Measurements from ENCODE around the gene DEFB124.

DNA sequence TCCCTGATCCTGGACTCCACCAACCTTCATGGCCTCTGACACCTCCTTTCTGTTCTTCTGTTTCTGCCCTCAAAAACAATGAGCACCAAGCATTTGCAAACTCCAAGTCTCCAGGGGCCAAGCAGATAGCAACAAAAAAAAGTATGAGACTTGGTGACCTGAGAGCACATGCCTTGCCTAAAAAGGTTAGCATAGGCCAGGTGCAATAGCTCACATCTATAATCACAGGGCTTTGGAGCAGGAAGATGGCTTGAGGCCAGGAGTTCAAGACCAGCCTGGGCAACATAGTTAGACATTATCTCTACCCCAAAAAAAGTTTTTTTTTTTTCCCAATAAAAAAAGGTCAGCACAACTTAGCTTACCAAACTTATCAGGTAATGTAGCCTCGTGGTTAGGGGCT lies 25.6 kb upstream of the DEFB124 start:
- TF ChIP-seq, protein P1, sequence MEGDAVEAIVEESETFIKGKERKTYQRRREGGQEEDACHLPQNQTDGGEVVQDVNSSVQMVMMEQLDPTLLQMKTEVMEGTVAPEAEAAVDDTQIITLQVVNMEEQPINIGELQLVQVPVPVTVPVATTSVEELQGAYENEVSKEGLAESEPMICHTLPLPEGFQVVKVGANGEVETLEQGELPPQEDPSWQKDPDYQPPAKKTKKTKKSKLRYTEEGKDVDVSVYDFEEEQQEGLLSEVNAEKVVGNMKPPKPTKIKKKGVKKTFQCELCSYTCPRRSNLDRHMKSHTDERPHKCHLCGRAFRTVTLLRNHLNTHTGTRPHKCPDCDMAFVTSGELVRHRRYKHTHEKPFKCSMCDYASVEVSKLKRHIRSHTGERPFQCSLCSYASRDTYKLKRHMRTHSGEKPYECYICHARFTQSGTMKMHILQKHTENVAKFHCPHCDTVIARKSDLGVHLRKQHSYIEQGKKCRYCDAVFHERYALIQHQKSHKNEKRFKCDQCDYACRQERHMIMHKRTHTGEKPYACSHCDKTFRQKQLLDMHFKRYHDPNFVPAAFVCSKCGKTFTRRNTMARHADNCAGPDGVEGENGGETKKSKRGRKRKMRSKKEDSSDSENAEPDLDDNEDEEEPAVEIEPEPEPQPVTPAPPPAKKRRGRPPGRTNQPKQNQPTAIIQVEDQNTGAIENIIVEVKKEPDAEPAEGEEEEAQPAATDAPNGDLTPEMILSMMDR (IDR thresholded peaks at IDR 0.05) = no peak
- TF ChIP-seq ZFX (IDR thresholded peaks at IDR 0.05; ENCODE audit: borderline replicate concordance) = no peak

Measured in 22Rv1 (cell line).